ENCODE measurements around the gene LRRC28. TPM values are rescaled to one million over a fixed set of nuclear protein-coding genes. Genes with fewer than 3 reads are reported as not detected.

The LRRC28 gene
- total RNA-seq, 1 donor from 2014 or later: 23.8 TPM

DNA sequence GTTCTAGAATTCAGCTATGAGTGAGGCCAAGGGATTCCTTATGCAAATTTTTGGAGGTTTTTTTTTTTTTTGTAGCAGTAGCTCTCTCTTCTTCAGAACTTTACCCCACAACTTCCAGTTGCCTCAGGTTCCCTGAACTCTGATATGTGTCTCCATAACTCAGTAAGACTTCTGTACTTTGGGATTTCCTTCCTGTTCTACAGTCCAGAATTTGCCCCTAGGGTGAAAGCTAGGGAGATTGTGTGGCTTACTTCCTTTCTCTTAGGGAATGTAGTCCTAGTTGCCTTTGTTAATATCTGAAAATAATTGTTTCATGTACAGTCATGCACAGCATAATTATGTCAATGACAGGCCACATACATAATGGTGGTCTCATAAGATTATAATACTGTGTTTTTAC is 30.8 kb downstream of the LRRC28 start:
- TF ChIP-seq, protein P1, sequence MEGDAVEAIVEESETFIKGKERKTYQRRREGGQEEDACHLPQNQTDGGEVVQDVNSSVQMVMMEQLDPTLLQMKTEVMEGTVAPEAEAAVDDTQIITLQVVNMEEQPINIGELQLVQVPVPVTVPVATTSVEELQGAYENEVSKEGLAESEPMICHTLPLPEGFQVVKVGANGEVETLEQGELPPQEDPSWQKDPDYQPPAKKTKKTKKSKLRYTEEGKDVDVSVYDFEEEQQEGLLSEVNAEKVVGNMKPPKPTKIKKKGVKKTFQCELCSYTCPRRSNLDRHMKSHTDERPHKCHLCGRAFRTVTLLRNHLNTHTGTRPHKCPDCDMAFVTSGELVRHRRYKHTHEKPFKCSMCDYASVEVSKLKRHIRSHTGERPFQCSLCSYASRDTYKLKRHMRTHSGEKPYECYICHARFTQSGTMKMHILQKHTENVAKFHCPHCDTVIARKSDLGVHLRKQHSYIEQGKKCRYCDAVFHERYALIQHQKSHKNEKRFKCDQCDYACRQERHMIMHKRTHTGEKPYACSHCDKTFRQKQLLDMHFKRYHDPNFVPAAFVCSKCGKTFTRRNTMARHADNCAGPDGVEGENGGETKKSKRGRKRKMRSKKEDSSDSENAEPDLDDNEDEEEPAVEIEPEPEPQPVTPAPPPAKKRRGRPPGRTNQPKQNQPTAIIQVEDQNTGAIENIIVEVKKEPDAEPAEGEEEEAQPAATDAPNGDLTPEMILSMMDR (IDR thresholded peaks at IDR 0.05): no peak
- TF ChIP-seq POLR2A (IDR thresholded peaks at IDR 0.05) (no peak), POLR2AphosphoS5 (IDR thresholded peaks at IDR 0.05; ENCODE audit: insufficient read depth in 1 of 2, low read depth in 1 of 2) (no peak)
- no peaks in the 10 kb centered on the region for H3K36me3 ChIP-seq
- no peaks in the 10 kb centered on the region for H3K4me1 ChIP-seq
- intact Hi-C loops (cut with DNase I): loop anchor here (10.0 kb wide), 1 partner anchor 293 kb away; no protein-coding TSS in a partner anchor
- no peak overlapping the region for H3K27ac ChIP-seq
- H3K27me3 ChIP-seq: no peaks in the 10 kb centered on the region
- no peak overlapping the region for H3K4me3 ChIP-seq
- no peaks in the 10 kb centered on the region for H3K9me3 ChIP-seq
- DNase-seq (ENCODE audit: extremely low spot score in 2 of 2): no peak

DNA sequence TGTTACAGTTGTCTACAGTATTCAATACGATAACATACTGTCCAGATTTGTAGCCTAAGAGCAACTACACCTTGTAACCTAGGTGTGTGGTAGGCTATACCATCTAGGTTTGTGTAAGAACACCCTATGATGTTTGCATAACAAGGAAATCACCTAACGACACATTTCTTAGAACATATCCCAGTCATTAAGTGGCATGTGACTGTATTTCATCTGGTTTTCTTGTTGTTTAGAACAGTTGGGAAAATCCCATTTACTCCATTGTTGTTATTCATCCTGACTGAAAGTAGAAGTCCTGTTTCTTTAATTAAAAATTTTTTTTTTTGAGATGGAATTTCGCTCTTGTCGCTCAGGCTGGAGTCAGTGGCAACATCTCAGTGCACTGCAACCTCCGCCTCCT is 31.3 kb downstream of the LRRC28 start:
- H3K36me3 ChIP-seq: no peaks in the 10 kb centered on the region
- TF ChIP-seq POLR2A (IDR thresholded peaks at IDR 0.05) (no peak), POLR2AphosphoS5 (IDR thresholded peaks at IDR 0.05; ENCODE audit: insufficient read depth in 1 of 2, low read depth in 1 of 2) (no peak)
- TF ChIP-seq, protein P1 (IDR thresholded peaks at IDR 0.05): no peak
- H3K27me3 ChIP-seq: no peaks in the 10 kb centered on the region
- intact Hi-C loops (cut with DNase I): loop anchor here (10.0 kb wide), 1 partner anchor 292 kb away; no protein-coding TSS in a partner anchor
- H3K27ac ChIP-seq: no peak overlapping the region
- no peaks in the 10 kb centered on the region for H3K4me1 ChIP-seq
- H3K9me3 ChIP-seq: no peaks in the 10 kb centered on the region
- no peak for DNase-seq (ENCODE audit: extremely low spot score in 2 of 2)
- no peak overlapping the region for H3K4me3 ChIP-seq

DNA sequence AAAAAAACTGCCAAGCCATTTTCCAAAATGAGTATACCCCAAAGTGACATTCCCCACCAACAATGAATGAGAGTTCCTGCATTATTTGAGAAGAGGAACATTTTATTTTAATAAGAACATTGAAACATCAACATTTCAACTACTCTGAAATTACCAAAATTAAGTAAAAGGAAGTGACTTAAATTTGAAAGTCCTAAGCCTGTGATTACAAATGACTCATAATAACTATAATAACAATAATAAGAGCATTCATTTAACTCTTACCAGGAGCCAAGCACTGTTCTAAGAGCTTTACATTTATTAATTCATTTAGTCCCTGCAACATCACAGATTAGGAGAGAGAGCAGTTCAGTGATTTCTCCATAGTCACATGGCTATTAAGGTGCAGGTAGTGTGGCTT is 32.4 kb downstream of the LRRC28 start:
- no peak for DNase-seq (ENCODE audit: extremely low spot score in 2 of 2)
- Histone ChIP-seq H3K4me1 (no peaks in the 10 kb centered on the region), H3K27ac (no peak overlapping the region), H3K36me3 (no peaks in the 10 kb centered on the region), H3K27me3 (no peaks in the 10 kb centered on the region), H3K4me3 (no peak overlapping the region), H3K9me3 (no peaks in the 10 kb centered on the region)
- intact Hi-C loops (cut with DNase I): loop anchor here (10.0 kb wide), 1 partner anchor 291 kb away; no protein-coding TSS in a partner anchor
- no peak for TF ChIP-seq POLR2AphosphoS5 (IDR thresholded peaks at IDR 0.05; ENCODE audit: insufficient read depth in 1 of 2, low read depth in 1 of 2)
- TF ChIP-seq POLR2A (IDR thresholded peaks at IDR 0.05): no peak
- TF ChIP-seq, protein P1 (IDR thresholded peaks at IDR 0.05): no peak

DNA sequence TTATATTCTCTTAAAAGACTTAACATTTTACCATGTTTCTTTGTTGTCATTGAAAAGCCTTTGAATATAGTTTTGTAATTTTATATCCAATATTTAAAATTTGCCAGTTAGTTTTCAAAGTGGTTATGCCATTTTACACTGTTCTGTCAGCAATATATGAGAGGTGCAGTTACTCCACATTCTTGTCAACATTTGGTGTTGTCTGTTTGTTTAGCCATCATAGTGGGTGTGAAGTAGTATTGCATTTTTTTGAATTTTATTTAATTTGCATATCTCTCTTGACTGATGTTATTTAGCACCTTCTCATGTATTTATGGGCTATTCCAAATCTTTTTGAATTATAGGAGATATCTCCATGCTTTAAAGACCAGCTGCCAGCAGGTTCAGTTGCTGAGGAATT is 40.4 kb downstream of the LRRC28 start:
- no peak for TF ChIP-seq POLR2AphosphoS5 (IDR thresholded peaks at IDR 0.05; ENCODE audit: insufficient read depth in 1 of 2, low read depth in 1 of 2)
- TF ChIP-seq, protein P1 (IDR thresholded peaks at IDR 0.05): no peak
- no peak for TF ChIP-seq POLR2A (IDR thresholded peaks at IDR 0.05)
- Histone ChIP-seq H3K4me1 (no peaks in the 10 kb centered on the region), H3K36me3 (no peaks in the 10 kb centered on the region), H3K27ac (no peak overlapping the region), H3K9me3 (no peaks in the 10 kb centered on the region), H3K27me3 (no peaks in the 10 kb centered on the region), H3K4me3 (no peak overlapping the region)
- no peak for DNase-seq (ENCODE audit: extremely low spot score in 2 of 2)
- intact Hi-C loops (cut with DNase I): no loop called here

DNA sequence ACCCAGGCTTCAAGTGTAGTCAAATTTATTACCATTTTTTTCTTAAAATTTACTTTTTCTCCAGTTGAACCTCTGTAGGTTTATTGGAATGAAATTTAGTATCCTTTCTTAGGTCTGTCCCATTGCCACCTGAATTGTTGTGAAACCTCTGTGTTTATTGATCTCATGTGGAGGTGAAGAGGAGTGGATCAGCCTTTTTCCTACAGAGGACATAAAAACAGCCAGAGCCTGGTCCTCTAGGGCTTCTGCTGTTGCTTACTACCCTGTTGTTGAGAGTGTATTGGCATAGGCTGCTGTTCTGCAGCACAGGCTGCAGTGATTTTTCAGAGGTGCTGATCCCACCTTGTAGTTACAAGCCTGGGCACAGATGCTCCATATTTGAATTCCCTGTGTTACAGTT is 44.6 kb downstream of the LRRC28 start:
- H3K4me3 ChIP-seq: no peak overlapping the region
- H3K36me3 ChIP-seq: no peaks in the 10 kb centered on the region
- H3K27ac ChIP-seq: no peak overlapping the region
- DNase-seq (ENCODE audit: extremely low spot score in 2 of 2): no peak
- intact Hi-C loops (cut with DNase I): no loop called here
- H3K27me3 ChIP-seq: no peaks in the 10 kb centered on the region
- H3K9me3 ChIP-seq: no peaks in the 10 kb centered on the region
- TF ChIP-seq, protein P1 (IDR thresholded peaks at IDR 0.05): no peak
- TF ChIP-seq POLR2A (IDR thresholded peaks at IDR 0.05): no peak
- TF ChIP-seq POLR2AphosphoS5 (IDR thresholded peaks at IDR 0.05; ENCODE audit: insufficient read depth in 1 of 2, low read depth in 1 of 2): no peak
- H3K4me1 ChIP-seq: no peaks in the 10 kb centered on the region
